ENCODE measurements around the gene FAM3D.

FAM3D gene

GRCh38 chr3:58606693-58607092 lies 59.9 kb downstream of the FAM3D start:
- H3K27ac ChIP-seq (ENCODE audit: extremely low read depth, low read depth, low read length): no peak overlapping the region
- no peaks in the 10 kb centered on the region for H3K9me3 ChIP-seq (ENCODE audit: control insufficient read depth, insufficient read depth, low read depth, low read length)
- H3K36me3 ChIP-seq (ENCODE audit: control insufficient read depth in 2 of 2, insufficient read depth in 1 of 2, low read length in 2 of 2): no peaks in the 10 kb centered on the region
- TF ChIP-seq ZSCAN4 (tag by site-specific recombination; IDR thresholded peaks at IDR 0.05) (no peak), BCL11B (tag by site-specific recombination; IDR thresholded peaks at IDR 0.05; ENCODE audit: low read depth) (no peak), SP7 (tag by site-specific recombination; IDR thresholded peaks at IDR 0.05) (no peak), ZNF768 (tag by site-specific recombination; IDR thresholded peaks at IDR 0.05) (no peak), ZNF221 (tag by site-specific recombination; IDR thresholded peaks at IDR 0.05; ENCODE audit: borderline replicate concordance) (no peak), PRDM1 (tag by site-specific recombination; IDR thresholded peaks at IDR 0.05) (no peak), ZNF416 (tag by site-specific recombination; IDR thresholded peaks at IDR 0.05) (no peak), ZNF169 (tag by site-specific recombination; IDR thresholded peaks at IDR 0.05) (no peak), ZNF514 (tag by site-specific recombination; IDR thresholded peaks at IDR 0.05) (no peak), FEZF1 (tag by site-specific recombination; IDR thresholded peaks at IDR 0.05) (no peak), ZNF513 (tag by site-specific recombination; IDR thresholded peaks at IDR 0.05) (no peak), ZNF23 (tag by site-specific recombination; IDR thresholded peaks at IDR 0.05; ENCODE audit: borderline replicate concordance) (no peak), YY1 (tag by site-specific recombination; IDR thresholded peaks at IDR 0.05) (no peak), ZNF561 (tag by site-specific recombination; IDR thresholded peaks at IDR 0.05; ENCODE audit: borderline replicate concordance) (no peak), ZNF544 (tag by site-specific recombination; IDR thresholded peaks at IDR 0.05) (no peak), ZNF785 (tag by site-specific recombination; IDR thresholded peaks at IDR 0.05) (no peak), ZNF610 (tag by site-specific recombination; IDR thresholded peaks at IDR 0.05; ENCODE audit: borderline replicate concordance) (no peak), ZNF658 (tag by site-specific recombination; IDR thresholded peaks at IDR 0.05) (no peak)
- ChIA-PET CTCF (interaction anchor here (0.9 kb wide), 1 partner anchor 24 kb away, joined by 3 read pairs; no protein-coding TSS in a partner anchor), POLR2A (no interaction called here)
- no peak overlapping the region for H3K4me3 ChIP-seq (ENCODE audit: low read depth, low read length)
- H3K4me1 ChIP-seq (ENCODE audit: control insufficient read depth, insufficient read depth, low read length): no peaks in the 10 kb centered on the region

- Histone ChIP-seq H3K9me3 (ENCODE audit: control insufficient read depth, insufficient read depth, low read depth, low read length) (no peaks in the 10 kb centered on the region), H3K27ac (ENCODE audit: extremely low read depth, low read depth, low read length) (no peak overlapping the region), H3K4me1 (ENCODE audit: control insufficient read depth, insufficient read depth, low read length) (no peaks in the 10 kb centered on the region), H3K36me3 (ENCODE audit: control insufficient read depth in 2 of 2, insufficient read depth in 1 of 2, low read length in 2 of 2) (no peaks in the 10 kb centered on the region), H3K4me3 (ENCODE audit: low read depth, low read length) (no peak overlapping the region)
- TF ChIP-seq ZSCAN4 (tag by site-specific recombination; IDR thresholded peaks at IDR 0.05) (no peak), ZFP37 (tag by site-specific recombination; IDR thresholded peaks at IDR 0.05) (no peak), REPIN1 (tag by site-specific recombination; IDR thresholded peaks at IDR 0.05; ENCODE audit: low read depth) (no peak), GLI4 (tag by site-specific recombination; IDR thresholded peaks at IDR 0.05) (no peak), ZNF202 (tag by site-specific recombination; IDR thresholded peaks at IDR 0.05; ENCODE audit: borderline replicate concordance) (no peak), ZNF174 (tag by site-specific recombination; IDR thresholded peaks at IDR 0.05) (no peak), ZNF670 (tag by site-specific recombination; IDR thresholded peaks at IDR 0.05; ENCODE audit: low read depth) (no peak), KLF9 (tag by site-specific recombination; IDR thresholded peaks at IDR 0.05; ENCODE audit: low read depth) (no peak), ZNF311 (tag by site-specific recombination; IDR thresholded peaks at IDR 0.05; ENCODE audit: borderline replicate concordance) (no peak), ZNF280C (tag by site-specific recombination; IDR thresholded peaks at IDR 0.05) (no peak), PRDM4 (tag by site-specific recombination; IDR thresholded peaks at IDR 0.05) (no peak), ZNF843 (tag by site-specific recombination; IDR thresholded peaks at IDR 0.05) (no peak)
- POLR2A ChIA-PET: no interaction called here
- CTCF ChIA-PET: interaction anchor here (1.8 kb wide), 1 partner anchor 36 kb away, joined by 5 read pairs; no protein-coding TSS in a partner anchor
Measured at GRCh38 chr3:58604031-58604430, 62.5 kb downstream of the FAM3D start.
